Amygdala (tissue), 56 donors: ENCODE results near the gene AK4.

Source experiments
- DNase-seq, 56 donors: peaks; one replicate each; lab custom pipeline; 2025; lab: John Stamatoyannopoulos, UW

The AK4 gene

DNA sequence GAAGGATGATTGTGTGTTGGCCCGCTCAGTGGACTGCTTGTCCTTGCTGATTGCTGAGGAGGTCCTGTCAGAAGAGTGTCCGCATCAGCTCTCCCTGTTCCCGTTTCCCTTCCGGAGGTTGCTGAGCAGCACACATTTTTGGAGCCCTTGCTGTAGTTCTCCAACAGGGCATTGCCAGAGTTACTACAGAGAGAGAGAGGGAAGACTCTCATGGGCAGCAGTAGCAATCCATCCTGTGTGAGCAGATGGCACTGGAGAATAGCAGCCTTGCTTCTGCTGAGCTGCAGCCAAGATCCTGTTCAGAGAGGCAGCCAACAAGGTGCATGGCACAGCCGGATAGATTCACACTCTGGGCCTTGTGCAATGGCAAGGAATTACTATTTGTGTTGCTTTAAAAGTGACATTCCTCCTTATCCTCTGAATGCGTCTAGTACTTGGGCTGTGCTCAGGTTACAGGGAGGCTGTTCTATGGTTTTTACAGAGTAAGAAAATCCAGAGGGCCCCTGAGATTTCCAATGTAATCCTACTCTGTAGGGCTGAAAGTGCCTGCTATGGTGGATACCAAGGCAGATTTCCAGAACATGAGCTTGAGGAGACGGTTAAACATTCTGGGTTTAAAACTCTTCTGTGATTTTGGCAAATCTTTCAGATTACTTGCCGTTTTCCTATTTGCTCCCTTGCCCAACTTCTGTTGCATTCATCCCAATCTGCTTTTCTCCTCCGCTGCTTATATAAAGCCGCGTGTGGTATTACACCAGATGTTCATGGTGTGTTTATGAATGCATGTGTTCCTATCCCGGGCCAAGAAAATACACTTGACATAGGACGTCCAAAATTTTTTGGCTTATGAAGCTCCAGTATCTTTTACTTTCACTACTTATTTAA lies 27.4 kb downstream of the AK4 start:
- DNase-seq, result peak in 6 of 56 donors; percentile 3 to 22 (median 16)

- DNase-seq, result no peak
These were observed 28.1 kb downstream of the AK4 start for GRCh38 chr1:65176056-65176450.

GRCh38 chr1:65176591-65176990 lies 28.6 kb downstream of the AK4 start:
- no peak for DNase-seq

DNA sequence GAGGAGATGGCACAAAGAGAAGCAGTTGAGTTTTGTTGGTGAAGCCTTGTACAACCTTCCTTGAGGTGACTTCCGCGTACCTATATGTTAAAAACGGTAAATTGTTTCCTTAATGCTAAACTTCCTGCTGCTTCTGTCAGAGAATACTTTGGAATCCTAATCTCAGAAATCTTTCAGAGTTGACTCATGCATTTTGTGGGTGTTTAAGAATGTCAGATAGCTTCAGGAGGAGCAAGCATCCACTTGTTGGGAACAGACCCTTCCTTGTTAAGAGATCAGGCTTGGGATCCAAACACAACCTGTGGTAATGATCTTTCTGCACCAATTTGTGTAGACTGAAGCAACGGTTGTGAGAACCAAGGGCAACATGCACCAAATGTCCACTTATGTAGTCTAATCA lies 29.5 kb downstream of the AK4 start:
- DNase-seq, result no peak

- DNase-seq, result no peak
These were observed 30.2 kb downstream of the AK4 start for GRCh38 chr1:65178235-65178634.

GRCh38 chr1:65179148-65179547 lies 31.1 kb downstream of the AK4 start:
- DNase-seq, result no peak

- DNase-seq, result no peak
These were observed 33.0 kb downstream of the AK4 start for GRCh38 chr1:65180977-65181376.

DNA sequence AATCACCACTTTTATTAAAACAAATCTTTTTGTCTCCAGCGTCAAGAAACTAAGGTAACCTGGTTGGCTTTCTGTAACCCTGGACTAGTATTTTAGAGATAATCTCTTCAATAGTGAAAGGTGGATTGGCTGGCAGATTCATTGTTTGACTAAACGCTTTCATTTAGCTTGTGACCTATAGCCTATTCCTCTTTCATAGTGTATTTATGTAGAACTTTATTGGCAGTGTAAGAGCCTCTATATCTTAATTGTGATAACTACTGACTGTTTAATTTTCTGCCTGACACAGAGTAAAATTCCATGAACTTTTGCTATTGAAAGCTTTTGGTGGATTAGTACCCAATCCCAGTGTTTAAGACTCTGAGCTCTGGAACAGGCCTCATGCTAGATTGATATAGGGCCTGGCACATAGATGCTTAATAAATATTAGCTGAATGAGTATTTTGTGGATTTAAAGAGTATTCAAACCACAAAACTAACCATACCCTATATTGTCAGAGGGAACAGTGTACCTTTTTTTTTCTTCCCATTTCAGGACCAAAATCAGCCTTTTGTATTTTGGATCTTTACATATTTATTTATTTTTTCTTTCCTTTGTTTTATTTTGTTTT lies 34.8 kb downstream of the AK4 start:
- no peak for DNase-seq

DNA sequence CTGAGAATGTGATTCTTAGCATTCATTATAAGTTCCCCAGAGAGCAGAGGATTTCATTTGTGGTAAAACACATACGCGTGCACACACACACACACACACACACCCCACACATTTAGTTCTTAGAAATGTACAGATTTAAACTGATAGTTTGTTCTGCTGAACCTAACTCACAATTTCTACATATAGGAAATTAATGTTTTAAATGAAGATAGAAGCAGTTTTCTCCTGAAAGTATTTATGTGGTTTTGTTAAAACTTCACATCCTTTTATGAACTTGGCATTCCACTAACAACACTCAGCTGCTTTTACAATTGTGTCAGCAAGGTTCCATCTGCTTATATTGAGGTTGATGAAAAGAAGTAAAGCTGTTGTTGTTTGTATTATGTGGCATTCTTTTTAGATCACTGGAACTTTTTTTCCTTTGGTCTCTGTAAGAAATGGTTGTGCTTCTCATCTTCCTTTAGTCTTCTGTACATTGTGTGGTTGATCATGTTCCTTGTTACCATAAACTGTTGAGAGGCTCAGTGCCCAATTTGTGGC lies 41.6 kb downstream of the AK4 start:
- DNase-seq, result no peak

DNA sequence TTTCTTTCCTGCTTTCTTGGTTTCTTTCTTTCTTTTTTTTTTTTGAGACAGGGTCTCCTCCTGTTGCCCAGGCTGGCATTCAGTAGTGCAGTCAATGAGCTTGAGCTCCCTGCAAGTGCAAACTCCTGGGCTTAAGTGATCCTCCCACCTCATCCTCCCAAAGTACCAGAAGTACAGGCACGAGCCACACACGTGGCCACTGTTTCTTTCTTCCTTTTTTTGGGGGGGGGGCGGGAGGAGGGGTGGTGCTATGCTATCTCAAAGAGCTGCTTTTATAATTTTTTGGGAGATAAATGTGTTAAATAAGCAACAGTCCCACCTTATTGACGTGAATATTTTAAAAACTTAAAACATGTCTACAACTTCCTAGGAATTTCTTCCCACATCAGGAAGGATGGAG lies 42.2 kb downstream of the AK4 start:
- no peak for DNase-seq

- DNase-seq, result no peak
These were observed 45.2 kb downstream of the AK4 start for GRCh38 chr1:65193129-65193695.

DNA sequence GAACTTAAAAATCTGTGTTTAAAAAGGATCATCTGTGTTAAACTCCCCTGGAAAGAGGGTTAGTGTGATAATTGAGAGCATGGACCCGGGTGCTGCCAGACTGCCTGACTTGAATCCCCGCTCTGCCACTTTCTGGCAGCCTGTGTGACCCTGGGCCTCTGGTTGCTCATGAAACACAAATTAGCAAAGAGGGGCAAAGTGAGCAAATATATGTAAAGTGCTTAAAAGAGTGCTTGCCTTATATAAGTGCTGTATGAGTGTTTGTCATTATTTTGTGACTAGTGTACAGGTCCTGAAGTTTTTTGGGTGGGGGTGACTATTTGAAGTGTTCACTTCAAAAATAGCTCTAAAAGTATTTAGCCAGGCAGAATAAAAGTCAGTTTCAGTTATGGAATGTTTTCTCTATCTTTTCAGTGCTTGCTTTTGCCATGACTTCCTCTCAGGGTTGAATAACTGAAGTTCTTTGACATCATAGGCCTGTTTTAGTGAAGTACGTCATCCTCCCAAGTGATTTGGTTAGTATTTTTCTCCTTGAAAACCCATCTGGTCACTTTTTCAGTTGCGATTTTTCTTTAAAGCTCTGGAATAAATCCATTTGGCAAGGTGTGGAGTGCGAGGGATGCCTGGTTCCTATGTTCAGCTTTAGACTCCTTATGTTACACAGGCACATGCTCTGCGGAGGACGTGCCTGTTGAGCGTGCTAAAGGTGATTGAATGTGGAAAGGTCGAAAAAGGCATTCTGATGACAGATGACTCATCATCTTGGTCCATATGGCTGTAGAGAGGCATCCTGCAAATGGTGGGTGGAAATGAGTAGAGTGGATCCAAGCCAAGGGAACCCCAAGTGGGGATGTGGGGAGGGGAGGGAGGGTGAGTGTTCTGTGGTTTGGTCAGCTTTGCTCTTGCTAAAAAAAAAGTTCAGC lies 47.8 kb downstream of the AK4 start:
- DNase-seq, result peak in 1 of 56 donors; percentile 18

DNA sequence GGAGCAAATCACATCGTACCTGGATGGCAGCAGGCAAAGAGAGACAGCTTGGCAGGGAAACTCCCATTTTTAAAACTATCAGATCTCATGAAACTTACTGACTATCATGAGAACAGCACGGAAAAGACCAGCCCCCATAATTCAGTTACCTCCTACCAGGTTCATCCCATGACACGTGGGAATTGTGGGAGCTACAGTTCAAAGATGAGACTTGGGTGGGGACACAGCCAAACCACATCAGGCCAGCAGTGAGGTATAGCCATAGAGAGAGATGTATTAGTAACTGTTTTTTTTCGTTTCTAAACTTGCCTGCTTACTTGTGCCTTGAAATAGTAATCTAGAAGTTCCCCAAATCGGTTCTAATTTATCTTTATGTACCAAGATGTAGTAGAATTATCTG lies 48.9 kb downstream of the AK4 start:
- no peak for DNase-seq

DNA sequence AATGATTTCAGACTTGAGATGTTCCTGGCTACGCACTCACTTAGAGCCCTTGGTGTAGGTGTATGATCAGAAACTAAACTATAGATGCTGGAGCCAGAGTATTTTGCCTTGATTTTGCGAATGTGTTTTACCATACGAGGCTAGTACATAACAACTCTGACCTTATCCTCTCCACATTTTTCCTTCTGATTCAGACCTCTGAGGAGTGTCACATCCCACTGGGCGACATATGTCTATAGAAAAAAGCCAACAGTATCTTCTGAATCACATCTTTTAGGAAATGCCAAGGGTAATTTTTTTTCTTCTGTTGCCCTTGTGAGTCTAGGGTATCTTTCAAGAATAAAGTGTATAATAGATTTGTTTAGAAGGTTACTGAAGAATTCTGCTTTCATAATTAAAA lies 49.6 kb downstream of the AK4 start:
- DNase-seq, result no peak

DNA sequence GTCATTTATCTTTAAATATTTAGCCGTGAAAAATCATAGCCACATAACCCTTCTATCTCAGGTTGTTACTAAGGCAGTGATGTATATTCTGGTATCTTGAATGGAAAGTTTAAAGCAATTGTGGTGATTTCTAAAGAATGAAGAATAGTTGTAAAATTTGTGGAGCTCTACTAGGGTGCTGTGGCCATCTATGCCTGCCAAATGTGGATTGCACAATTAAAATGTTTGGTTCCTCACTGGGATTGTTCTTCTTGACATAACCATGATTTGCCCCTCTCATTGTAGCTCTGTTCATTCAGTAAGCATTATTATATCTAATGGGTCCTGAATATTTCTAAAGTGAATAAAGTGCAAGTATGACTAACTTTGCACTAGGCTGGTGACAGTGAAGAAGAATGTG lies 50.1 kb downstream of the AK4 start:
- DNase-seq, result no peak

- DNase-seq, result no peak
These were observed 52.4 kb downstream of the AK4 start for GRCh38 chr1:65200411-65200810.

DNA sequence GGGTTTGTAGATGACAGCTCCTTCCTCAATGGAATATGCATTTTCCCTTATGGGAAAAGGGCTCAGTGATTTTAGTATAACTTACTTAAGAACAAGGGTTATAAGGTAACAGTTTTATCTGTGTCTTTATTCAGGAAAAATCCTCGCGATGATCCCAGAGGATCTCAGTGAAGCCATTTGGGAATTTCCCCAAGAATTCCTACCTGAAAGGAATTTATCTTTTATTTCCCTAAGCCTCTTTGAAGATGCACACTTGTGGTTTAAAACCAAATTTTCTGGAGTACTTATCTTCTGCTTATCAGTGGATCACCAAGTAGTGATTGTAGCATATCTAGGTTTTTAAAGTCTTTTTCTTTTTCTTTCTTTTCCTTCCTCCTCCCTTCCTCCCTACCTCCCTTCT lies 58.8 kb downstream of the AK4 start:
- no peak for DNase-seq

DNA sequence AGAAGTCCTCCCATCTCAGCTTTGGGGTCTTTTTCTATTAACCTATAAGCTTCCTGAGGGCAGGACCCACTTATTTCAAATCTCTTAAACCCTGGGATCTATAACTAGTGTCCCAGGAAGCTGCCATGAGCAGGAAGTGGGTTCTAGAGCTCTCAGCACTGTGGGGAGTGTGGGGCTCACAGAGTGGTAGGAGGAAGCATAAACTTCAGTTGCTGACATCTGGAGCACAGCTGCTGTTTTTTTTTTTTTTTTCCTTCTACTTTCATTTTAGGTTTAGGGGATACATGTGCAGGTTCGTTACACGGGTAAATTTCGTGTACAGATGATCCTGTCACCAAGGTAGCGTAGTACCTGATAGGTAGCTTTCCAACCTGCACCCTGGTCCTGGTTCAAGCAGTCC lies 59.3 kb downstream of the AK4 start:
- DNase-seq, result no peak

- peak in 39 of 56 donors; percentile 3 to 70 (median 17) for DNase-seq
These were observed 60.6 kb downstream of the AK4 start for GRCh38 chr1:65208563-65208973.
